Airway epithelial cell (primary cell): ENCODE data around the gene PLD5. TPM values are rescaled to one million over a fixed set of nuclear protein-coding genes. Genes with fewer than 3 reads are reported as not detected.

Experiments used
- total RNA-seq: library from RNA; depleted of rRNA; stranded (reverse); fragments of >200 nt; gene quantifications from 2 replicates; pipeline ENCODE4 v1.2.3, GENCODE V29; 2015

PLD5 gene
- 0.84 and 1.4 TPM in 2 replicates for total RNA-seq

GRCh38 chr1:242524571-242525359 lies at the start of gene PLD5:
Gene PLD5, minus strand, starts transcription at chr1:242524697.

